ENCODE results near the gene ZNF780B.

The ZNF780B gene

GRCh38 chr19:39983695-39984300 lies 72.2 kb downstream of the ZNF780B start:
- DNase-seq (ENCODE audit: low read depth in 2 of 2, low spot score in 1 of 2): no peak

DNA sequence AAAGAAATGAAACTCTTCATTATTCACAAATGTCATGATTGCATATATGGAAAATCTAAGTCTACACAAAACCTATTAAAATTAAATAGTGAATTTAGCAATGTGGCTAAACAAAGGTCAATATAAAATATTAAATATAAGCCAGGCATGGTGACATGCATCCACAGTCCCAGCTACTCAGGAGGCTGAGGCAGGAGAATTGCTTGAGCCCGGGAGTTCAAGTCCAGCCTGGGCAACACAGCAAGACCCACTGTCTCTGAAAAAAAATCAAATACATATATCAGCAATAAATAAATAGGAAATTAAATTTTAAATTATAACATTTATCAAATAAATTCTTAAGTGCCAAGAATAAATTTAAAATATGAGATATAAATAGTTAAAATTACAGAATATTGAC lies 73.1 kb downstream of the ZNF780B start:
- no peak for DNase-seq (ENCODE audit: low read depth in 2 of 2, low spot score in 1 of 2)
